Astrocyte of the cerebellum (primary cell): ENCODE results near the gene MTUS2.

ENCODE experiments used
- DNase-seq: peaks from one replicate; pipeline ENCODE4 v3.0.0-alpha.2; 2011; ENCODE audit warnings: low read depth
- H3K4me3 ChIP-seq: 2 replicates; pipeline ENCODE4 v1.5.1; 2011; ENCODE audit warnings: mild to moderate bottlenecking, low read depth, low read length, moderate library complexity
- CTCF ChIP-seq: IDR thresholded peaks from 2 replicates; pipeline ENCODE4 v1.5.1; 2012; ENCODE audit warnings: low read length, low read depth, moderate library complexity, mild to moderate bottlenecking; ENCODE audit errors: missing control alignments
- in situ Hi-C: cut with HindIII; loops from 2 replicates; pipeline ENCODE4 v1.10.0; 2017; ENCODE audit warnings: low sequenced_read_pairs

The MTUS2 gene

GRCh38 chr13:29224206-29224605 lies 404.1 kb downstream of the MTUS2 start:
- no peak overlapping the region for H3K4me3 ChIP-seq
- TF ChIP-seq CTCF, result no peak
- in situ Hi-C loops, result no loop called here

GRCh38 chr13:29227576-29227975 lies 407.4 kb downstream of the MTUS2 start:
- DNase-seq, result no peak
- in situ Hi-C loops, result no loop called here

More at GRCh38 chr13:29224206-29224605, 404.1 kb downstream of the MTUS2 start:
- no peak for DNase-seq

GRCh38 chr13:29230299-29230845 lies 410.2 kb downstream of the MTUS2 start:
- TF ChIP-seq CTCF, result no peak
- no peak for DNase-seq
- in situ Hi-C loops, result no loop called here
- H3K4me3 ChIP-seq, result no peak overlapping the region

More at GRCh38 chr13:29227576-29227975, 407.4 kb downstream of the MTUS2 start:
- H3K4me3 ChIP-seq, result no peak overlapping the region
- no peak for TF ChIP-seq CTCF

GRCh38 chr13:29239653-29240525 lies 419.8 kb downstream of the MTUS2 start:
- no peak overlapping the region for H3K4me3 ChIP-seq
- in situ Hi-C loops, result no loop called here
- DNase-seq, result no peak
- no peak for TF ChIP-seq CTCF

GRCh38 chr13:29254626-29255370 lies 434.7 kb downstream of the MTUS2 start:
- TF ChIP-seq CTCF, result no peak
- no peak for DNase-seq
- in situ Hi-C loops, result no loop called here

GRCh38 chr13:29255567-29255966 lies 435.4 kb downstream of the MTUS2 start:
- no peak for DNase-seq
- TF ChIP-seq CTCF, result no peak
- in situ Hi-C loops, result no loop called here
- H3K4me3 ChIP-seq, result no peak overlapping the region

More at GRCh38 chr13:29254626-29255370, 434.7 kb downstream of the MTUS2 start:
- no peak overlapping the region for H3K4me3 ChIP-seq
